Fibroblast of lung (primary cell): ENCODE results near the gene SLC24A4. TPM values are rescaled to one million over a fixed set of nuclear protein-coding genes. Genes with fewer than 3 reads are reported as not detected.
A peak's percentile ranks its signal among the peaks of the same experiment; 100 is the strongest.

ENCODE experiments used
- DNase-seq, 2 donors: peaks; one replicate each; pipeline versions ENCODE4 v3.0.0 to v3.0.0-alpha.2; 2010; ENCODE audit warnings: low read depth in 2 of 2
- H2AFZ ChIP-seq: 2 replicates; pipeline ENCODE4 v1.5.1; 2012; ENCODE audit warnings: low read length, control low read depth, inconsistent platforms
- H3K27ac ChIP-seq: 2 replicates; pipeline ENCODE4 v1.5.1; 2011; ENCODE audit warnings: low read length, control low read depth; ENCODE audit not compliant: insufficient read depth
- H3K27me3 ChIP-seq: 2 replicates; pipeline ENCODE4 v1.5.1; 2011; ENCODE audit warnings: mild to moderate bottlenecking, low read length; ENCODE audit not compliant: control insufficient read depth, insufficient read depth
- H3K36me3 ChIP-seq: 2 replicates; pipeline ENCODE4 v1.5.1; 2011; ENCODE audit warnings: low read length; ENCODE audit not compliant: control insufficient read depth, insufficient read depth
- H3K4me1 ChIP-seq: 2 replicates; pipeline ENCODE4 v1.5.1; 2011; ENCODE audit warnings: low read length; ENCODE audit not compliant: control insufficient read depth, insufficient read depth; ENCODE audit errors: extremely low read depth
- H3K4me2 ChIP-seq: 2 replicates; pipeline ENCODE4 v1.5.1; 2011; ENCODE audit warnings: low read length, control low read depth; ENCODE audit not compliant: insufficient read depth; ENCODE audit errors: extremely low read depth
- H3K4me3 ChIP-seq, 4 experiments: fragments of 200-600 bp in 1 of 4; sonication (generic) in 1 of 4; replicated peaks in 1 of 4; 2 replicates each; pipeline ENCODE4 v1.5.1; 2011 to 2016; ENCODE audit warnings: low read length in 4 of 4, low read depth in 3 of 4, mild to moderate bottlenecking in 3 of 4, control low read depth in 2 of 4, inconsistent platforms in 1 of 4, mixed read lengths in 1 of 4; ENCODE audit not compliant: insufficient read depth in 1 of 4; ENCODE audit errors: control extremely low read depth in 1 of 4
- H3K79me2 ChIP-seq: 2 replicates; pipeline ENCODE4 v1.5.1; 2012; ENCODE audit warnings: mild to moderate bottlenecking, low read length, inconsistent platforms; ENCODE audit not compliant: control insufficient read depth, insufficient read depth
- H3K9ac ChIP-seq: 2 replicates; pipeline ENCODE4 v1.5.1; 2011; ENCODE audit warnings: mild to moderate bottlenecking, low read length, control low read depth; ENCODE audit not compliant: insufficient read depth
- H3K9me3 ChIP-seq: 2 replicates; pipeline ENCODE4 v1.5.1; 2012; ENCODE audit warnings: low read depth, low read length; ENCODE audit not compliant: control insufficient read depth, insufficient read depth
- H4K20me1 ChIP-seq: 2 replicates; pipeline ENCODE4 v1.5.1; 2011; ENCODE audit warnings: low read length; ENCODE audit not compliant: control insufficient read depth, insufficient read depth; ENCODE audit errors: extremely low read depth
- EZH2 ChIP-seq: IDR thresholded peaks from 2 replicates; pipeline ENCODE4 v1.5.1; 2012; ENCODE audit warnings: low read length, control low read depth, mild to moderate bottlenecking; ENCODE audit errors: missing control alignments
- polyA plus RNA-seq, 2 donors: library from polyadenylated mRNA; depleted of rRNA in 1 of 2; stranded (reverse) in 1 of 2; unstranded in 1 of 2; fragments of >200 nt; gene quantifications; 2 replicates each; pipeline ENCODE4 v1.2.1, GENCODE V29; 2011 to 2012; ENCODE audit warnings: missing spikeins in 1 of 2
- total RNA-seq: library from RNA; depleted of rRNA; stranded (reverse); fragments of >200 nt; gene quantifications from 2 replicates; pipeline ENCODE4 v1.2.1, GENCODE V29; 2014
- TF ChIP-seq, protein P1 (sequence below), 2 donors: IDR thresholded peaks in 1 of 2; conservative IDR thresholded peaks in 1 of 2; 1 replicate in 1 of 2; 2 replicates in 1 of 2; pipeline ENCODE4 v1.5.1; 2011 to 2012; ENCODE audit warnings: low read length in 2 of 2, control low read depth in 1 of 2, inconsistent platforms in 1 of 2, low read depth in 1 of 2, mild to moderate bottlenecking in 1 of 2

The SLC24A4 gene
- total and polyA plus RNA-seq, 2 donors (not counting 1 experiment from before 2014, with no cell fraction given): 0.03 TPM; not detected in 1

DNA sequence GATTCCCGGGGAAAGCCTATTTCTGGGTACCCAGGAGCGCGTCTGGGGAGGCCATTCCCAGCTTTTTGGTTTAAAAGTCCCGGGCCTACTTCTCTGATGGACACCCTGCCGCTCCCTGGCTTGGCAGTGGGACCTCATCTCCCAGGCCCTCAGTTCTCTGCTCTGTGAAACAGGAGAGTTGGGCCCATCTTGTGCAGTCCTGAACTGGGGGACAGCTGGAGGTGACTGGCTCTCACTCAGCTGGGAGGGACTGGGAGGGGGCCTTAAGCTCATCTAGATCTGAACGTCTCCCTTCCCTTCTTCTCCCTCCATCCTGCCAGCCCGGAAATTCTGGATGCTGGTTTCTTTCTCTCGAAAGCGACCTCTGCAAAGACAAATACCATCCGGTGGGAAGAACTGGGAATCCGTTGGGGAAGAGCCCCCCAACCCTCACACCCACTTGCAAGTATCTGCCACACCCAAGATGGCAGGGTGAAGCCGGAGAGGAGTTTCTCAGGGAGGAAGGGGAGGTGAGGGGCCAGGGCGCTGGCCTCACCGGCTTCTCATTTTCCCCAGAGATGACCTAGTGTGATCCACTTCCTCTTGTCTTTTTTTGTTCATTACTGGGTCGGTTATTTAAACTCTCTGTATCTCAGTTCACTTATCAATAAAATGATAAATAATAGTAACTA, 192.0 kb downstream of the SLC24A4 start:
- Histone ChIP-seq H3K9ac (peak overlapping the region; percentile 95), H3K27ac (peak overlapping the region; percentile 83), H3K9me3 (no peaks in the 10 kb centered on the region), H3K4me2 (peak overlapping the region; percentile 97), H2AFZ (no peak overlapping the region), H3K27me3 (no peaks in the 10 kb centered on the region), H3K4me3 (peak overlapping the region; percentile 60 to 88 (median 82)), H3K79me2 (peaks cover 55% of the 10 kb centered on the region), H3K36me3 (no peaks in the 10 kb centered on the region), H3K4me1 (peaks cover 11% of the 10 kb centered on the region), H4K20me1 (no peaks in the 10 kb centered on the region)
- TF ChIP-seq, protein P1, sequence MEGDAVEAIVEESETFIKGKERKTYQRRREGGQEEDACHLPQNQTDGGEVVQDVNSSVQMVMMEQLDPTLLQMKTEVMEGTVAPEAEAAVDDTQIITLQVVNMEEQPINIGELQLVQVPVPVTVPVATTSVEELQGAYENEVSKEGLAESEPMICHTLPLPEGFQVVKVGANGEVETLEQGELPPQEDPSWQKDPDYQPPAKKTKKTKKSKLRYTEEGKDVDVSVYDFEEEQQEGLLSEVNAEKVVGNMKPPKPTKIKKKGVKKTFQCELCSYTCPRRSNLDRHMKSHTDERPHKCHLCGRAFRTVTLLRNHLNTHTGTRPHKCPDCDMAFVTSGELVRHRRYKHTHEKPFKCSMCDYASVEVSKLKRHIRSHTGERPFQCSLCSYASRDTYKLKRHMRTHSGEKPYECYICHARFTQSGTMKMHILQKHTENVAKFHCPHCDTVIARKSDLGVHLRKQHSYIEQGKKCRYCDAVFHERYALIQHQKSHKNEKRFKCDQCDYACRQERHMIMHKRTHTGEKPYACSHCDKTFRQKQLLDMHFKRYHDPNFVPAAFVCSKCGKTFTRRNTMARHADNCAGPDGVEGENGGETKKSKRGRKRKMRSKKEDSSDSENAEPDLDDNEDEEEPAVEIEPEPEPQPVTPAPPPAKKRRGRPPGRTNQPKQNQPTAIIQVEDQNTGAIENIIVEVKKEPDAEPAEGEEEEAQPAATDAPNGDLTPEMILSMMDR (conservative IDR thresholded peaks at IDR 0.05 in 1 of 2, IDR thresholded peaks at IDR 0.05 in 1 of 2; ENCODE audit: low read depth in 1 of 2, low read length in 2 of 2): no peak
- TF ChIP-seq EZH2: no peak
- no peak for DNase-seq

DNA sequence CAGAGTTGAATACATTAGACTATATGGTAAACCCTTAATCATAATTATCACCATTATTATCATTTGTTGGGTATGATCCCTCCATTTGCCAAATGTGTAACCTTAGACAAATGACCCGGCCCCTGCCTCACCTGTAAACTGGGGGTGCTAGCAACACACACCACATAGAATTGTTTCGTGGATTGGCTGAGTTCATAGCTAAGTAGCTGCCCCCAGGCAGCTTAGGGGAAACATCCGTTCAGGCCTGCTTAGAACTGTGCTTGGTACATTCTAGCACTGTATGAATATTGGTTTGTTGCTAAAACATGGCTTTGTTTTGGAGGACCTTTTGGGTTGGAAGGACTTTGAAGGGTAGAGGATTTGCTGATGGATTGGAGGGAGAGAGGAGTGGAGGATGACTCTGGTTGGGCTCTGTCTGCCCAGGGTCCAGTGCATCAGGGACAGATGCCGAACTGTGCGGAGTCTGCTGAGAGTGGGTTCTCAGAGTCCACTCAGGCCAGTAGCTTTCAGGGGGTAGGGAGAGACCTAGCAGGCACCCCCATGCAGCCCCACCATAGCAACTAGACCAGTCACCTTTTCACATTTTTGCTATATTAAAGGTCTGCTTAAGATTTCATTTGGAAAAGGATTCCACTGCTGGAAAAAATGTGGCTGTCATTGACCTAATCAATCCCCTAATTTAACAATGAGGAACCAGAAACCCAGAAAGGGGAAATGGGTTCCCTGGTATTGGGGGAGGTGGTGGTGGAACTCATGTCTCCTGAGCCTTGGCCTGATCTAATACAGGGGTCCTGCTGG, 192.8 kb downstream of the SLC24A4 start:
- Histone ChIP-seq H3K9me3 (no peaks in the 10 kb centered on the region), H3K4me1 (peaks cover 9% of the 10 kb centered on the region), H3K4me2 (peak overlapping the region; percentile 97), H3K79me2 (peaks cover 57% of the 10 kb centered on the region), H3K27ac (no peak overlapping the region), H3K9ac (no peak overlapping the region), H3K27me3 (no peaks in the 10 kb centered on the region), H3K4me3 (peak overlapping the region in 2 of 4 experiments; percentile 83 to 88), H3K36me3 (no peaks in the 10 kb centered on the region), H2AFZ (no peak overlapping the region), H4K20me1 (no peaks in the 10 kb centered on the region)
- DNase-seq: no peak
- TF ChIP-seq, protein P1 (conservative IDR thresholded peaks at IDR 0.05 in 1 of 2, IDR thresholded peaks at IDR 0.05 in 1 of 2; ENCODE audit: low read depth in 1 of 2, low read length in 2 of 2): no peak
- no peak for TF ChIP-seq EZH2

GRCh38 chr14:92516344-92516965, 193.5 kb downstream of the SLC24A4 start:
- Histone ChIP-seq H3K4me1 (peaks cover 2% of the 10 kb centered on the region), H3K27ac (no peak overlapping the region), H3K4me3 (no peak overlapping the region), H3K79me2 (peaks cover 59% of the 10 kb centered on the region), H3K27me3 (no peaks in the 10 kb centered on the region), H3K9ac (no peak overlapping the region), H3K9me3 (no peaks in the 10 kb centered on the region), H4K20me1 (no peaks in the 10 kb centered on the region), H3K36me3 (no peaks in the 10 kb centered on the region), H2AFZ (no peak overlapping the region), H3K4me2 (no peak overlapping the region)
- no peak for DNase-seq
- TF ChIP-seq, protein P1 (conservative IDR thresholded peaks at IDR 0.05 in 1 of 2, IDR thresholded peaks at IDR 0.05 in 1 of 2; ENCODE audit: low read depth in 1 of 2, low read length in 2 of 2): no peak
- TF ChIP-seq EZH2: no peak
